Mammary epithelial cell (primary cell): ENCODE results near the gene CCDC7.

Source experiments
- CTCF ChIP-seq, 2 donors: IDR thresholded peaks in 1 of 2; conservative IDR thresholded peaks in 1 of 2; 2 replicates each; pipeline ENCODE4 v1.5.1; 2011 to 2012; ENCODE audit warnings: inconsistent platforms in 2 of 2, low read length in 2 of 2, mild to moderate bottlenecking in 2 of 2, control low read depth in 1 of 2, low read depth in 1 of 2; ENCODE audit not compliant: insufficient read depth in 1 of 2; ENCODE audit errors: extremely low read depth in 1 of 2
- EZH2 ChIP-seq: IDR thresholded peaks from 2 replicates; pipeline ENCODE4 v1.6.1; 2012; ENCODE audit warnings: low read length, inconsistent platforms, borderline replicate concordance

- TF ChIP-seq CTCF (conservative IDR thresholded peaks at IDR 0.05 in 1 of 2, IDR thresholded peaks at IDR 0.05 in 1 of 2; ENCODE audit: extremely low read depth in 1 of 2, insufficient read depth in 1 of 2, low read depth in 1 of 2, low read length in 2 of 2) (no peak), EZH2 (no peak)
Observed at GRCh38 chr10:32905466-32905865, 459.5 kb downstream of the CCDC7 start.
